GM12864 (cell line): ENCODE data around the gene TULP3.
"Not testable (repeated sequence)": the region's sequence is repeated elsewhere in the genome, so short reads cannot be mapped to it uniquely, and the experiment has no call there.

ENCODE experiments used
- DNase-seq: peaks from one replicate; pipeline ENCODE4 v3.0.0-alpha.2; 2011; ENCODE audit warnings: low read depth
- H3K4me3 ChIP-seq: 2 replicates; pipeline ENCODE4 v1.5.1; 2011; ENCODE audit warnings: mild to moderate bottlenecking, low read depth, low read length, control low read depth
- CTCF ChIP-seq: IDR thresholded peaks from 2 replicates; pipeline ENCODE4 v1.5.1; 2011; ENCODE audit warnings: low read depth, mild to moderate bottlenecking, moderate library complexity, low read length, control low read depth, inconsistent platforms; ENCODE audit errors: missing control alignments

Gene TULP3

DNA sequence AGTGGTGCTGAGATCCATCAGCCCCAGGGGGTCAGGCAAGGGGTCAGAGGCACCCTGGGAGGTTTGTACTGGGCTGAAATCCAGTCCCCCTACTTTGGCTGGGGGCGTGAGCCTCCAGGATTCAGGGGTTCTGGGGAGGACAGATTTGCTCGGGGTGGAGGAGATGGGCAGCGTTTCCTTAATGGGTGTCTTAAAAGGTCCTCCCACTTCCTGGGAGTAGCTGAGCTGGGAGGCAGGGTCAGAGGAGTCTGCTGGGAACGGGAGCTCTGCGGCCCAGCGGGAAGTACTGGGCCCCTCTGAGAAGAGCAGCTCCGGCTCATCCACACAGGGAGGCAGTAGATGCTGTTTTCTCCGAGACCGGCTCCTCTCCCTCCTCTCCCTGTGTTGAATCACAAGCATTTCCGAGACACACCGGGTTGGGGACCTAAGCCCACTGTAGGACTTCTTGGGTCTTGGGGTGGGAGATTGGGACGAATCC is 31.7 kb upstream of the TULP3 start:
- no peak for TF ChIP-seq CTCF

DNA sequence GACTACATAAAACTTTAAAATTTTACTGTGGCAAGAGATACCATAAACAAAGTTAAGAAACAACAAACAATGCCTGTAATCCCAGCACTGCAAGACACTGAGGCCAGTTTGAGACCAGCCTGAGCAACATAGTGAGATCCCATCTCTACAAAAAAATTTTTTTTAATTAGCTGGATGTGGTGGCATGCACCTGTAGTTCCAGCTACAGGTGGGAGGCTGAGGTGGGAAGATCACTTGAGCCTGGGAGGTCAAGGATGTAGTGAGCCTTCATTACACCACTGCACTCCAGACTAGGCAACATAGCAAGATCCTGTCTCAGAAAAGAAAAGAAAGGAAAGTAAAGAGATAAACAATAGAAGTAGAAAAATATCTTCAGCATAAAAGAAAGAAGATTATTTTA is 30.5 kb upstream of the TULP3 start:
- DNase-seq, result no peak
- no peak for TF ChIP-seq CTCF
- no peak overlapping the region for H3K4me3 ChIP-seq

More for the DNA sequence above, 31.7 kb upstream of the TULP3 start:
- H3K4me3 ChIP-seq, result no peak overlapping the region
- DNase-seq, result no peak

- TF ChIP-seq CTCF, result no peak
- no peak for DNase-seq
- H3K4me3 ChIP-seq, result no peak overlapping the region
These were observed 27.8 kb upstream of the TULP3 start for GRCh38 chr12:2862876-2863275.

DNA sequence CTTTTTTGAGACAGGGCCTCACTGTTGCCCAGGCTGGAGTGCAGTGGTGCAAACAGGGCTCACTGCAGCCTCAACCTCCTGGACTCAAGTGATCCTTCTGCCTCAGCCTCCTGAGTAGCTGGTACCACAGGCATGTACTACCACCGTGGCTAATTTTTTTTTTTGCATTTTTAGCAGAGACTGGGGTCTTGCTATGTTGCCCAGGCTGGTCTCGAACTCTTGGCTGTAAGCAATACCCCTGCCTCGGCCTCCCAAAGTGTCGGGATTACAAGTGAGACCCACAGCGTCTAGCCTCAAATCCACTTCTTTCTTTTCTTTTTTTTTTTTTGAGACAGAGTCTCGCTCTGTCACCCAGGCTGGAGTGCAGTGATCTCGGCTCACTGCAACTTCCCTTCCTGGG is 27.3 kb upstream of the TULP3 start:
- not testable (repeated sequence) for H3K4me3 ChIP-seq, DNase-seq

- DNase-seq, result no peak
- H3K4me3 ChIP-seq, result no peak overlapping the region
- TF ChIP-seq CTCF, result no peak
These were observed 26.5 kb upstream of the TULP3 start for GRCh38 chr12:2864198-2864597.

- H3K4me3 ChIP-seq, DNase-seq: not testable (repeated sequence)
These were observed 21.6 kb upstream of the TULP3 start for GRCh38 chr12:2868986-2869632.

- TF ChIP-seq CTCF, result no peak
- H3K4me3 ChIP-seq, result peak overlapping the region; percentile 67
- no peak for DNase-seq
These were observed 14.2 kb upstream of the TULP3 start for GRCh38 chr12:2876431-2877046.

DNA sequence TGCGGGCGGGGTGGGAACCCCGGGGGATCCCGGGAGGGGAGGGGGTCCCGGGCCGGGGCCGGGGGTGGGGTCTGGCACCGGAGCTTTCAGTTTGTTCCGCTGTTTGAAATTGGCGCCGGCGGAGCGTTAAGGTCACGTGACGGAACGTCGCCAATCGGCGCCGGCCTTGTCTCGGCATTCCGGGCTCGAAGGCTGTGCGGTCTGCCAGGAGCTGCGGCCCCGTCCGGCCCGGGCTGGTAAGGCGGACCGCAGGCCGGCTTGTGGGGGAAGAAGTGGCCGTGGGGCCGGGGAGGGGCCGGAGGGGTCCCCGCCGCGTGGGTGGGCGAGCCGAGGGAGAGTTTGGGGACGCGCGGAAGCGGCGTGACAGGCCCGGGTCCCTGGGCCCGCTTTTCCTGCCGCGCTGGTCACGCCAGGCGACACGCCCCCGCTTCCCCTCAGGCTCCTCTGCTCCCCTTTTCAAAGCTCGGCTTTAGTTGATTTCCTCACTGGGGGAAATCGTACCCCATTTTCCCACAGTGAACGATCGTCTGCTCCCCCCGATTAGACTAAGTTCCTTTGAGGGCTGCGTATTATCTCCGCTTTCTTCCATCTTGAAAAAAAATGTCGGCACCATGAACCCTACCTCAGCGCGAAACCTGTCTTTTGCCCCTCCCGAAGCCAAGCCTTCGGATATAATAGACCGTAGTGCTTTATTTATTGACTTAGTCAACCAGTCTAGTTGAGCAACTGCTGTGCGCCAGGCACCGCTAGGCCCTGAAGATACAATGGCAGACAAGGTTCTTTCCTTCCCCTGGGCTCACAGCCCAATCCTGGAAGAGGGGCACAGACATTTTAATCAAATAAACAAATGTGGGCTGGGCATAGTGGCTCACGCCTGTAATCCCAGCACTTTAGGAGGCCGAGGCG is 13.4 kb upstream of the TULP3 start, which contains the start of the genes FOXM1 and RHNO1:
TSS of gene FOXM1 (minus strand) at position 128 of the 906 bp plus-strand sequence. CDS start 2,696 bp downstream, outside the sequence.
TSS of gene RHNO1 (plus strand) at position 177 of the 906 bp plus-strand sequence. CDS start 8,144 bp downstream, outside the sequence.
- no peak for TF ChIP-seq CTCF
- peak; percentile 53 for DNase-seq
- peak within 1 kb of the TSS; percentile 67 for H3K4me3 ChIP-seq
